Osteoblast (primary cell): ENCODE measurements around the gene MCM5. TPM values are rescaled to one million over a fixed set of nuclear protein-coding genes. Genes with fewer than 3 reads are reported as not detected.
A peak's percentile ranks its signal among the peaks of the same experiment; 100 is the strongest.

ENCODE experiments used
- DNase-seq: peaks from one replicate; pipeline ENCODE4 v3.0.0; 2011; ENCODE audit warnings: low spot score, mixed read lengths; ENCODE audit not compliant: insufficient read length; ENCODE audit errors: missing footprints
- H2AFZ ChIP-seq: 2 replicates; pipeline ENCODE4 v1.6.0; 2011; ENCODE audit warnings: mild to moderate bottlenecking, low read length
- H3K27ac ChIP-seq: 2 replicates; pipeline ENCODE4 v1.5.1; 2011; ENCODE audit warnings: mild to moderate bottlenecking, low read depth, low read length, moderate library complexity
- H3K27me3 ChIP-seq: 2 replicates; pipeline ENCODE4 v1.6.0; 2012; ENCODE audit warnings: mild to moderate bottlenecking, control low read depth, inconsistent platforms, low read length, moderate library complexity; ENCODE audit not compliant: insufficient read depth
- H3K36me3 ChIP-seq: 2 replicates; pipeline ENCODE4 v1.5.1; 2011; ENCODE audit warnings: mild to moderate bottlenecking, low read length, control low read depth, moderate library complexity; ENCODE audit not compliant: insufficient read depth
- H3K4me1 ChIP-seq: 2 replicates; pipeline ENCODE4 v1.5.1; 2011; ENCODE audit warnings: mild to moderate bottlenecking, low read length, control low read depth, moderate library complexity; ENCODE audit not compliant: insufficient read depth
- H3K4me2 ChIP-seq: 2 replicates; pipeline ENCODE4 v1.6.0; 2011; ENCODE audit warnings: mild to moderate bottlenecking, low read length; ENCODE audit not compliant: insufficient read depth
- H3K4me3 ChIP-seq: fragments of 200-600 bp; sonication (generic); 3 replicates; pipeline ENCODE4 v1.5.1; 2012; ENCODE audit warnings: mild to moderate bottlenecking, low read length, inconsistent platforms; ENCODE audit not compliant: insufficient read depth
- H3K79me2 ChIP-seq: 2 replicates; pipeline ENCODE4 v1.6.0; 2012; ENCODE audit warnings: mild to moderate bottlenecking, low read length, control low read depth, inconsistent platforms; ENCODE audit not compliant: insufficient read depth
- H3K9me3 ChIP-seq: 2 replicates; pipeline ENCODE4 v1.5.1; 2011; ENCODE audit warnings: low read depth, low read length, control low read depth
- H4K20me1 ChIP-seq: 2 replicates; pipeline ENCODE4 v1.6.0; 2012; ENCODE audit warnings: mild to moderate bottlenecking, low read length, control low read depth; ENCODE audit not compliant: insufficient read depth
- total RNA-seq: library from RNA; depleted of rRNA; stranded (reverse); fragments of >200 nt; gene quantifications from 2 replicates; pipeline ENCODE4 v1.2.3, GENCODE V29; 2012
- TF ChIP-seq, protein P1 (sequence below): IDR thresholded peaks from 2 replicates; pipeline ENCODE4 v1.5.1; 2011; ENCODE audit warnings: mild to moderate bottlenecking, low read depth, low read length, moderate library complexity; ENCODE audit errors: extremely low read depth

Gene MCM5
- total RNA-seq, 1 donor: 12.7 TPM

DNA sequence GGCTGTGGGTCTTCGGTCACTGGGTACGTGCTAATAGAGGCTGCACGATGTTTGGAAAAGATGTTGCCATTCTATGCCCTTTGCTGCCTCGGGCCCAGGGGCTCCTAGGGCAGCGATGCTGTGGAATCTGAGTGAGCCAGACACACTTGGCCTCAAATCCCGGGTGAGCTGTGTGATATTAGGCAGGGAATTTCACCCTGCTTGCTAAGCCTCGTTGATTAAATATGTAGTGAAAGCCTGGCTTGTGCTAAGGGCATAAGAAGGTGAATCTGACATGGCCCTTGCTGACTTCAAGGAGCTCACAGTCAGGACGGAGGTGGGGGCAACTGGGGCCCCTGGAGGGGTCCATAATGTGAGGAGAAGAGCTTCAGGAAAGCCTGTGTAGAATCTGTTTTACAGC, 24.4 kb upstream of the MCM5 start:
- Histone ChIP-seq H3K9me3 (no peaks in the 10 kb centered on the region), H3K36me3 (no peaks in the 10 kb centered on the region), H3K4me1 (peaks cover 46% of the 10 kb centered on the region), H3K27ac (peak overlapping the region; percentile 96), H4K20me1 (no peaks in the 10 kb centered on the region), H3K4me3 (no peak overlapping the region), H3K4me2 (peak overlapping the region; percentile 25), H2AFZ (peak overlapping the region; percentile 75), H3K27me3 (no peaks in the 10 kb centered on the region), H3K79me2 (peaks cover 2% of the 10 kb centered on the region)
- TF ChIP-seq, protein P1, sequence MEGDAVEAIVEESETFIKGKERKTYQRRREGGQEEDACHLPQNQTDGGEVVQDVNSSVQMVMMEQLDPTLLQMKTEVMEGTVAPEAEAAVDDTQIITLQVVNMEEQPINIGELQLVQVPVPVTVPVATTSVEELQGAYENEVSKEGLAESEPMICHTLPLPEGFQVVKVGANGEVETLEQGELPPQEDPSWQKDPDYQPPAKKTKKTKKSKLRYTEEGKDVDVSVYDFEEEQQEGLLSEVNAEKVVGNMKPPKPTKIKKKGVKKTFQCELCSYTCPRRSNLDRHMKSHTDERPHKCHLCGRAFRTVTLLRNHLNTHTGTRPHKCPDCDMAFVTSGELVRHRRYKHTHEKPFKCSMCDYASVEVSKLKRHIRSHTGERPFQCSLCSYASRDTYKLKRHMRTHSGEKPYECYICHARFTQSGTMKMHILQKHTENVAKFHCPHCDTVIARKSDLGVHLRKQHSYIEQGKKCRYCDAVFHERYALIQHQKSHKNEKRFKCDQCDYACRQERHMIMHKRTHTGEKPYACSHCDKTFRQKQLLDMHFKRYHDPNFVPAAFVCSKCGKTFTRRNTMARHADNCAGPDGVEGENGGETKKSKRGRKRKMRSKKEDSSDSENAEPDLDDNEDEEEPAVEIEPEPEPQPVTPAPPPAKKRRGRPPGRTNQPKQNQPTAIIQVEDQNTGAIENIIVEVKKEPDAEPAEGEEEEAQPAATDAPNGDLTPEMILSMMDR: no peak
- peak; percentile 49 for DNase-seq

DNA sequence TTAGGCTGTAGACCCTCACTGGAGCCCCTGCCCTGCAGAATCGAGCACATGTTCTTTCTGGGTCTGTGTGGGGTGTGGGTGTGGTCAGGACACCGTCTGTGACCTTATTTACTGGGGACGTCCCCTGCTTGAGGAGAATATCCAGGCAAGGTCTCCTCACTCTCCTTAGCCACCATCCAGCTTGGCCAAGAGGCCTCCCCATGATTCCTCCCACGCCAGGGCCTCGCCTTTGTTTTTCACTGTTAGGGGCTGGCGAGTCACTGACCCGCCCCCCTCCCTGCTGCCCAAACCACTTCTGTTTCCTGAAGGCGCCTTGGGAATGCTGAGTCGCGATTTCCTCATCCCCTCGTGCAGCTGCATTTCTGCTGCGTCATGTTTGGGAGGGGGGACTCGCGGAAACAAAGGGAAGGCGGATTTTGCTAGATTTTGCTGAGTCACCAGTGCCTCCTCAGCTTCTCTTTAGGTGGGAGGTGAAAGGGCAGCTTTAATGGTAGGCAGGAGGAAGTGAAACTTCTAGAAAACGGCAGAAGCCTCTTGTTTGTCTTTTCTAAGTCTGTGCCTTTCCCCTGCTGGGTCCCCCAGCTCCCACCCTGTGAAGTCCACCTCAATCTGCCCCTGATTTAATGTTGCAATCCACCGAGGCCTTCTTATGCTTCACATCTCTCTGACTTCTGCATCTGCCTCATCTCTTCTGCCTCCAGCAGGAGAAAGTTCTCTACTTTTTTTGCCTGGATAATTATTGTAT, 23.0 kb upstream of the MCM5 start:
- Histone ChIP-seq H3K79me2 (peaks cover 13% of the 10 kb centered on the region), H3K4me3 (peak overlapping the region; percentile 56), H3K36me3 (no peaks in the 10 kb centered on the region), H2AFZ (peak overlapping the region; percentile 91), H3K27me3 (no peaks in the 10 kb centered on the region), H3K4me1 (peaks cover 50% of the 10 kb centered on the region), H3K27ac (peak overlapping the region; percentile 96), H3K9me3 (no peaks in the 10 kb centered on the region), H3K4me2 (peak overlapping the region; percentile 77), H4K20me1 (no peaks in the 10 kb centered on the region)
- TF ChIP-seq, protein P1: no peak
- peak; percentile 98 for DNase-seq

DNA sequence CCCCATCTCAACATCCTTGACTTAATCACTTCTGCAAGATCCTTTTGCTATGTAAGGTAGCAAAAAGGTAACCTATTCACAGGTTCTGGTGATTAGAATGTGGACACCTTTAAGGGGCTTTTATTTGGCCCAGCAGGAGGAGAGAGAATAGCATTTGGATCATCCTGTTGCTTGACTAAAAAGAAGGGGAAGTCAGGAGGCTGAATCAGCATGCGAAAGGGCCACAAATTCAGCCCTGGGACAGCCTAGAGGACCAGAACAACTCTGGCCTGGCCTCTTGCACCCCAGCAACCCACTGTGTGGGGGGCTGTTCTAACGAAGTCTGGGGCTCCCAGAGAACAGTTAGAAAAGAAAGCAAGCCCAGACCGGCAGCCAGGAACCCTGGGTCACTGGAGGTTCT, 22.2 kb upstream of the MCM5 start:
- TF ChIP-seq, protein P1: no peak
- Histone ChIP-seq H4K20me1 (no peaks in the 10 kb centered on the region), H3K27me3 (no peaks in the 10 kb centered on the region), H3K36me3 (no peaks in the 10 kb centered on the region), H3K4me3 (no peak overlapping the region), H3K27ac (peak overlapping the region; percentile 96), H3K4me2 (no peak overlapping the region), H3K4me1 (peaks cover 49% of the 10 kb centered on the region), H3K79me2 (peaks cover 19% of the 10 kb centered on the region), H2AFZ (peak overlapping the region; percentile 91), H3K9me3 (no peaks in the 10 kb centered on the region)
- no peak for DNase-seq

DNA sequence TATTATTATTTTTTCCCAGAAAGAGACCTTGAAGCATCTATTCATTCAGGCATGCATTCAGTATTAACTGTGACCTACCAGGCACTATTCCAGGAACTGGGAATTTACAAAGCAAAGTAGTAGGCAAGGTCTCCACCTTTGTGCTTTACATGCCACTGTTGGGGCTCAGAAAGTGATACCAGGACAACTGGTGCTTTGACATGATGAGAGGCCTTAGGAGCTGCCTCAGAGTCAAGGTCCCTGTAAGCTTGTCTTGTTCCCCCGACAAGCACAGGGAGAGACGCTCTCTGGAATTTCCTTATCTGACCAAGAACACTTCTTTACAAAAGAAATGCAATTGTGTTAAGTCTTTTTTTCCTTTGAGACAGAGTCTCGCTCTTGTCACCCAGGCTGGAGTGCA, 21.3 kb upstream of the MCM5 start:
- Histone ChIP-seq H3K79me2 (peaks cover 27% of the 10 kb centered on the region), H3K4me1 (peaks cover 57% of the 10 kb centered on the region), H4K20me1 (peaks cover 4% of the 10 kb centered on the region), H3K4me3 (no peak overlapping the region), H3K9me3 (no peaks in the 10 kb centered on the region), H3K27ac (no peak overlapping the region), H3K27me3 (no peaks in the 10 kb centered on the region), H2AFZ (no peak overlapping the region), H3K4me2 (no peak overlapping the region), H3K36me3 (peaks cover 6% of the 10 kb centered on the region)
- TF ChIP-seq, protein P1: no peak
- DNase-seq: no peak
